ENCODE data around the gene CRY1. TPM values are rescaled to one million over a fixed set of nuclear protein-coding genes. Genes with fewer than 3 reads are reported as not detected.

Gene CRY1
- total RNA-seq, 4 donors from 2014 or later = 23.7 to 51.2 (median 40.1) TPM

- no peak overlapping the region for H3K4me3 ChIP-seq
- no peak overlapping the region for H3K27ac ChIP-seq
- H3K4me1 ChIP-seq = peaks cover 0 to 4% (median 0%) of the 10 kb centered on the region in 3 donors
- TF ChIP-seq EP300 (IDR thresholded peaks at IDR 0.05) (no peak), POLR2A (IDR thresholded peaks at IDR 0.05) (no peak), POLR2AphosphoS5 (IDR thresholded peaks at IDR 0.05) (no peak), CTCF (IDR thresholded peaks at IDR 0.05) (no peak)
- no peaks in the 10 kb centered on the region for H3K9me3 ChIP-seq
- H3K27me3 ChIP-seq = no peaks in the 10 kb centered on the region
- ATAC-seq = no peak
- H3K36me3 ChIP-seq = no peaks in the 10 kb centered on the region
These were observed 10.2 kb upstream of the CRY1 start for GRCh38 chr12:107103516-107103915.

GRCh38 chr12:107103097-107103496, 9.7 kb upstream of the CRY1 start:
- 89 to 91% methylated on average over 3 of the region's 3 CpGs for WGBS, 2 donors (ENCODE audit: low coverage in 1 of 2)
- Histone ChIP-seq H3K9me3 (no peaks in the 10 kb centered on the region), H3K27me3 (no peaks in the 10 kb centered on the region), H3K4me3 (no peak overlapping the region), H3K36me3 (no peaks in the 10 kb centered on the region), H3K4me1 (peaks cover 0 to 4% (median 0%) of the 10 kb centered on the region in 3 donors), H3K27ac (no peak overlapping the region)
- TF ChIP-seq CTCF (IDR thresholded peaks at IDR 0.05) (no peak), POLR2A (IDR thresholded peaks at IDR 0.05) (no peak), EP300 (IDR thresholded peaks at IDR 0.05) (no peak), POLR2AphosphoS5 (IDR thresholded peaks at IDR 0.05) (no peak)
- ATAC-seq = no peak

- Histone ChIP-seq H3K27me3 (no peaks in the 10 kb centered on the region), H3K4me3 (no peak overlapping the region), H3K27ac (no peak overlapping the region), H3K36me3 (no peaks in the 10 kb centered on the region), H3K9me3 (no peaks in the 10 kb centered on the region), H3K4me1 (peaks cover 0 to 4% (median 0%) of the 10 kb centered on the region in 3 donors)
- no peak for TF ChIP-seq EP300 (IDR thresholded peaks at IDR 0.05)
- TF ChIP-seq CTCF (IDR thresholded peaks at IDR 0.05) = no peak
- no peak for TF ChIP-seq POLR2A (IDR thresholded peaks at IDR 0.05)
- TF ChIP-seq POLR2AphosphoS5 (IDR thresholded peaks at IDR 0.05) = no peak
- ATAC-seq = no peak
These were observed 8.9 kb upstream of the CRY1 start for GRCh38 chr12:107102294-107102693.

GRCh38 chr12:107101651-107102050, 8.3 kb upstream of the CRY1 start:
- no peaks in the 10 kb centered on the region for H3K27me3 ChIP-seq
- no peak for ATAC-seq
- WGBS, 2 donors (ENCODE audit: low coverage in 1 of 2) = 67% methylated on average over 1 of the region's 1 CpG
- H3K36me3 ChIP-seq = no peaks in the 10 kb centered on the region
- H3K4me3 ChIP-seq = no peak overlapping the region
- TF ChIP-seq POLR2A (IDR thresholded peaks at IDR 0.05) (no peak), POLR2AphosphoS5 (IDR thresholded peaks at IDR 0.05) (no peak), CTCF (IDR thresholded peaks at IDR 0.05) (no peak), EP300 (IDR thresholded peaks at IDR 0.05) (no peak)
- H3K4me1 ChIP-seq = peaks cover 0 to 4% (median 0%) of the 10 kb centered on the region in 3 donors
- H3K27ac ChIP-seq = no peak overlapping the region
- H3K9me3 ChIP-seq = no peaks in the 10 kb centered on the region

- H3K9me3 ChIP-seq = no peaks in the 10 kb centered on the region
- ATAC-seq = no peak
These were observed 6.6 kb upstream of the CRY1 start for GRCh38 chr12:107099917-107100316.

More at GRCh38 chr12:107099917-107100316, 6.6 kb upstream of the CRY1 start:
- Histone ChIP-seq H3K27ac (no peak overlapping the region), H3K4me1 (peaks cover 0 to 4% (median 0%) of the 10 kb centered on the region in 3 donors), H3K36me3 (no peaks in the 10 kb centered on the region), H3K4me3 (no peak overlapping the region), H3K27me3 (no peaks in the 10 kb centered on the region)
- no peak for TF ChIP-seq EP300 (IDR thresholded peaks at IDR 0.05)
- TF ChIP-seq POLR2AphosphoS5 (IDR thresholded peaks at IDR 0.05) = no peak
- TF ChIP-seq POLR2A (IDR thresholded peaks at IDR 0.05) = no peak
- TF ChIP-seq CTCF (IDR thresholded peaks at IDR 0.05) = no peak
- WGBS, 2 donors (ENCODE audit: low coverage in 1 of 2) = 76% methylated on average over 2 of the region's 2 CpGs; no CpG with 5 or more reads in 1 of the 2 donors
